ENCODE results near the gene KEAP1.
"Not testable (repeated sequence)": the region's sequence is repeated elsewhere in the genome, so short reads cannot be mapped to it uniquely, and the experiment has no call there.

Gene KEAP1

GRCh38 chr19:10503002-10503789 lies at the start of gene KEAP1:
KEAP1 (minus strand) TSS chr19:10503356; CDS start chr19:10500033, 3,323 bp downstream.
- no peak for DNase-seq (ENCODE audit: low read depth)

- DNase-seq (ENCODE audit: low read depth), result no peak
Observed at GRCh38 chr19:10552510-10553053, 49.4 kb upstream of the KEAP1 start.

GRCh38 chr19:10551698-10552301 lies 48.6 kb upstream of the KEAP1 start:
- no peak for DNase-seq (ENCODE audit: low read depth)

- not testable (repeated sequence) for DNase-seq (ENCODE audit: low read depth)
Observed at GRCh38 chr19:10551006-10551405, 47.9 kb upstream of the KEAP1 start.

- DNase-seq (ENCODE audit: low read depth), result no peak
Observed at GRCh38 chr19:10550336-10550735, 47.2 kb upstream of the KEAP1 start.

GRCh38 chr19:10549733-10550132 lies 46.6 kb upstream of the KEAP1 start:
- no peak for DNase-seq (ENCODE audit: low read depth)

GRCh38 chr19:10548746-10549276 lies 45.7 kb upstream of the KEAP1 start:
- no peak for DNase-seq (ENCODE audit: low read depth)

GRCh38 chr19:10546817-10547216 lies 43.7 kb upstream of the KEAP1 start:
- no peak for DNase-seq (ENCODE audit: low read depth)

GRCh38 chr19:10544753-10545251 lies 41.6 kb upstream of the KEAP1 start:
- no peak for DNase-seq (ENCODE audit: low read depth)

GRCh38 chr19:10544242-10544752 lies 41.1 kb upstream of the KEAP1 start:
- no peak for DNase-seq (ENCODE audit: low read depth)

- peak; percentile 74 for DNase-seq (ENCODE audit: low read depth)
Observed at GRCh38 chr19:10543420-10544241, 40.5 kb upstream of the KEAP1 start, which contains the start of gene ATG4D. ATG4D (plus strand) TSS chr19:10543904; CDS start chr19:10544091, 187 bp downstream.

- no peak for DNase-seq (ENCODE audit: low read depth)
Observed at GRCh38 chr19:10543059-10543419, 39.9 kb upstream of the KEAP1 start.

- not testable (repeated sequence) for DNase-seq (ENCODE audit: low read depth)
Observed at GRCh38 chr19:10539016-10539415, 35.9 kb upstream of the KEAP1 start.

- DNase-seq (ENCODE audit: low read depth), result no peak
Observed at GRCh38 chr19:10538204-10538983, 35.2 kb upstream of the KEAP1 start.

- DNase-seq (ENCODE audit: low read depth), result no peak
Observed at GRCh38 chr19:10537668-10538067, 34.5 kb upstream of the KEAP1 start.

- DNase-seq (ENCODE audit: low read depth), result no peak
Observed at GRCh38 chr19:10535613-10536012, 32.5 kb upstream of the KEAP1 start.

- DNase-seq (ENCODE audit: low read depth), result no peak
Observed at GRCh38 chr19:10533646-10534386, 30.7 kb upstream of the KEAP1 start.

- no peak for DNase-seq (ENCODE audit: low read depth)
Observed at GRCh38 chr19:10532457-10532856, 29.3 kb upstream of the KEAP1 start.

- not testable (repeated sequence) for DNase-seq (ENCODE audit: low read depth)
Observed at GRCh38 chr19:10526887-10527286, 23.7 kb upstream of the KEAP1 start.

- no peak for DNase-seq (ENCODE audit: low read depth)
Observed at GRCh38 chr19:10525636-10526035, 22.5 kb upstream of the KEAP1 start.

Measured in activated T-cell treated with anti-CD3 and anti-CD28 coated beads for 1 hour (primary cell).